ENCODE data around the gene ADAP1.

DNA sequence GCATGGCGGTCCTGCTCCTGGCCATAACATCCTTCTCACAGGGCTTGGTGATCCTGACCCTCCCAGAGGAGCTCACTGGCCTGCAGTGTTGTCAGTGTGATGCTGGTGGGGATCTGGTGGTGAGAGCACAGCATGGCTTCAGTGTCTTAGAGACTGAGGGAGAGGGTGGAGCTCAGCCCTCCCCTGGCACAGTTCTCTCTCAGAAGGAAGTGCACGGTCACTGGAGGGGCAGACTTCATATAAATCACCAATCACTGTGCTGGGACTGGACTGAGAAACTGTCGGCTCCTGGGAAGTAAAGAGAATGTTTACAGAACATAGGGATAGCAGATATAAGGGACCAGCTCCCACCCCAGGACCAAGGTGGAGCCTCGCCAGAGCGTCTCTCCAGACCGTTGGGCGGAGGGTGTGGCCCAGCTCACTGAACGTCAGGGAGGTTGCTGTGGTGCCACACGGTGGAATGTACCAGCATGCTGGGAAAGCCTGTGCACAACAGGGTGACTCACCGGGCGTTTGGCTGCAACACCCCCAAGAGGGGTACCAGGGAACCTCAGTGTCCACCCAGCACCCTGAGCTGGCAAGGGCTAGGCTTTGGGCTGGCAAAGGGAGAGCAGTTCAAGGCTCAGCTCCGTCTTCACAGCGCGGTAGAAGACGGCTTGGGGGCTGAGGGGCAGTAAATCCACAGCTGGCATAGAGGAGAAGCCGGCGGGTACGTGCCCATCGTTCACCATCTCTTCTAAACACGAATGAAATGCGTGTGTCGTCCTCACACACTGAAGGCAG, 86.9 kb downstream of the ADAP1 start:
- TF ChIP-seq, protein P1, sequence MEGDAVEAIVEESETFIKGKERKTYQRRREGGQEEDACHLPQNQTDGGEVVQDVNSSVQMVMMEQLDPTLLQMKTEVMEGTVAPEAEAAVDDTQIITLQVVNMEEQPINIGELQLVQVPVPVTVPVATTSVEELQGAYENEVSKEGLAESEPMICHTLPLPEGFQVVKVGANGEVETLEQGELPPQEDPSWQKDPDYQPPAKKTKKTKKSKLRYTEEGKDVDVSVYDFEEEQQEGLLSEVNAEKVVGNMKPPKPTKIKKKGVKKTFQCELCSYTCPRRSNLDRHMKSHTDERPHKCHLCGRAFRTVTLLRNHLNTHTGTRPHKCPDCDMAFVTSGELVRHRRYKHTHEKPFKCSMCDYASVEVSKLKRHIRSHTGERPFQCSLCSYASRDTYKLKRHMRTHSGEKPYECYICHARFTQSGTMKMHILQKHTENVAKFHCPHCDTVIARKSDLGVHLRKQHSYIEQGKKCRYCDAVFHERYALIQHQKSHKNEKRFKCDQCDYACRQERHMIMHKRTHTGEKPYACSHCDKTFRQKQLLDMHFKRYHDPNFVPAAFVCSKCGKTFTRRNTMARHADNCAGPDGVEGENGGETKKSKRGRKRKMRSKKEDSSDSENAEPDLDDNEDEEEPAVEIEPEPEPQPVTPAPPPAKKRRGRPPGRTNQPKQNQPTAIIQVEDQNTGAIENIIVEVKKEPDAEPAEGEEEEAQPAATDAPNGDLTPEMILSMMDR (IDR thresholded peaks at IDR 0.05): peak in 1 of 3 donors; percentile 24
- TF ChIP-seq POLR2A (IDR thresholded peaks at IDR 0.05): no peak
- peak in 1 of 3 donors; percentile 12 for TF ChIP-seq POLR2AphosphoS5 (IDR thresholded peaks at IDR 0.05)
